GM12878 (cell line): ENCODE measurements around the gene UVSSA. TPM values are rescaled to one million over a fixed set of nuclear protein-coding genes. Genes with fewer than 3 reads are reported as not detected.

Experiments used
- ATAC-seq: fragments of 200-7000 bp; cut with Tn5 transposase; 3 replicates; pipeline ENCODE4 v1.9.1; 2020; ENCODE audit warnings: mild to moderate bottlenecking, moderate library complexity
- BruUV-seq: library from RNA; stranded (reverse); fragments of 400-500 nt; replicated peaks from 2 replicates; lab custom pipeline; 2021; lab: Mats Ljungman, UMichigan
- CTCF ChIA-PET: fragments of 300-600 bp; sonication (Branson Sonifier 250); formaldehyde crosslinking; extraction: SDS; loops from one replicate; lab custom pipeline; 2021; ENCODE audit warnings: inconsistent platforms; lab: Yijun Ruan, JAX
- POLR2A ChIA-PET: fragments of 350-600 bp; formaldehyde crosslinking; extraction: SDS; loops from one replicate; lab custom pipeline; 2021; ENCODE audit warnings: inconsistent platforms; lab: Charles Lee
- RAD21 ChIA-PET: fragments of 300-600 bp; sonication (Branson Sonifier 250); formaldehyde crosslinking; loops from one replicate; lab custom pipeline; 2023; ENCODE audit warnings: antibody characterized with exemption; ENCODE audit not compliant: unreplicated experiment; lab: Charles Lee
- SMC1A ChIA-PET: fragments of 300-600 bp; sonication (Branson Sonifier 250); formaldehyde crosslinking; loops from one replicate; lab custom pipeline; 2023; ENCODE audit not compliant: unreplicated experiment, uncharacterized antibody; lab: Charles Lee
- DNase-seq: peaks from one replicate; pipeline ENCODE4 v3.0.0-alpha.2; 2011; ENCODE audit warnings: low read depth, low spot score
- FAIRE-seq: peaks from 3 replicates; lab custom pipeline; 2011; peaks lifted over from hg19 to GRCh38; lab: Jason Lieb, UNC
- H2AFZ ChIP-seq: 2 replicates; pipeline ENCODE4 v1.6.0; 2011; ENCODE audit warnings: low read depth, low read length, control low read depth; ENCODE audit not compliant: control insufficient read depth
- H3K27ac ChIP-seq: 2 replicates; pipeline ENCODE4 v1.5.1; 2011; ENCODE audit warnings: control low read depth; ENCODE audit not compliant: control insufficient read depth, insufficient read depth
- H3K27me3 ChIP-seq, 2 experiments: replicated peaks in 1 of 2; 2 replicates each; pipeline versions ENCODE4 v1.6.0 to v1.6.1; 2011; ENCODE audit warnings: low read length in 1 of 2; ENCODE audit not compliant: control insufficient read depth in 2 of 2, insufficient read depth in 2 of 2
- H3K36me3 ChIP-seq, 2 experiments: 2 replicates each; pipeline ENCODE4 v1.5.1; 2011; ENCODE audit warnings: low read length in 1 of 2; ENCODE audit not compliant: control insufficient read depth in 2 of 2, insufficient read depth in 2 of 2
- H3K4me1 ChIP-seq: 2 replicates; pipeline ENCODE4 v1.6.1; 2011; ENCODE audit warnings: mild to moderate bottlenecking, low read length, moderate library complexity, mixed read lengths; ENCODE audit not compliant: control insufficient read depth, insufficient read depth
- H3K4me2 ChIP-seq: 2 replicates; pipeline ENCODE4 v1.6.0; 2011; ENCODE audit warnings: control low read depth; ENCODE audit not compliant: control insufficient read depth, insufficient read depth
- H3K4me3 ChIP-seq: fragments of 200-600 bp; sonication (generic); 2 replicates; pipeline ENCODE4 v1.5.1; 2016
- H3K79me2 ChIP-seq: 2 replicates; pipeline ENCODE4 v1.6.0; 2011; ENCODE audit warnings: low read length; ENCODE audit not compliant: control insufficient read depth, insufficient read depth
- H3K9ac ChIP-seq: 2 replicates; pipeline ENCODE4 v1.8.0; 2011; ENCODE audit warnings: low read length, control low read depth, mixed read lengths; ENCODE audit not compliant: control insufficient read depth, insufficient read depth
- H3K9me3 ChIP-seq: replicated peaks from 3 replicates; pipeline ENCODE4 v1.5.1; 2011; ENCODE audit warnings: mild to moderate bottlenecking, low read length; ENCODE audit not compliant: control insufficient read depth, insufficient read depth
- H4K20me1 ChIP-seq: 2 replicates; pipeline ENCODE4 v1.6.0; 2011; ENCODE audit not compliant: control insufficient read depth, insufficient read depth
- E2F4 ChIP-seq: IDR thresholded peaks from 2 replicates; pipeline ENCODE4 v1.6.1; 2012; ENCODE audit warnings: low read depth, low read length, improper control_type of control experiment
- MAX ChIP-seq: IDR thresholded peaks from 2 replicates; pipeline ENCODE4 v1.6.1; 2012; ENCODE audit warnings: low read depth, low read length, improper control_type of control experiment
- MXI1 ChIP-seq: fragments of 150-350 bp; IDR thresholded peaks from 2 replicates; pipeline ENCODE4 v1.6.1; 2011; ENCODE audit warnings: low read depth, mild to moderate bottlenecking, inconsistent platforms, low read length, improper control_type of control experiment
- NKRF ChIP-seq: fragments of 450-650 bp; conservative IDR thresholded peaks from 2 replicates; pipeline ENCODE4 v1.6.1; 2017; ENCODE audit warnings: mild to moderate bottlenecking, moderate library complexity
- SIN3A ChIP-seq: IDR thresholded peaks from 2 replicates; pipeline ENCODE4 v1.6.1; 2012; ENCODE audit warnings: low read depth, low read length, improper control_type of control experiment
- SPI1 ChIP-seq: IDR thresholded peaks from 2 replicates; pipeline ENCODE4 v1.6.1; 2011; ENCODE audit warnings: low read depth, mild to moderate bottlenecking, low read length, moderate library complexity, borderline replicate concordance; ENCODE audit not compliant: insufficient read depth
- ZBTB40 ChIP-seq: fragments of 450-650 bp; IDR thresholded peaks from 2 replicates; pipeline ENCODE4 v1.6.1; 2016; ENCODE audit warnings: mild to moderate bottlenecking, moderate library complexity, borderline replicate concordance
- ZNF592 ChIP-seq: fragments of 450-650 bp; IDR thresholded peaks from 2 replicates; pipeline ENCODE4 v1.6.1; 2017; ENCODE audit warnings: mild to moderate bottlenecking, moderate library complexity
- WGBS: methylation state at CpG from one replicate; pipeline ENCODE4 v1.1.6; 2016; ENCODE audit warnings: low lambda C conversion rate; ENCODE audit not compliant: insufficient replicate concordance, insufficient coverage; ENCODE audit errors: missing lambda C conversion rate; 5-methylcytosine and 5-hydroxymethylcytosine counted together
- in situ Hi-C: fragments of 300-500 bp; cut with MboI; formaldehyde crosslinking; loops from 9 replicates; pipeline ENCODE4 v1.14.3; 2018; ENCODE audit warnings: mixed read lengths
- intact Hi-C: fragments of 100-400 bp; cut with micrococcal nuclease; formaldehyde crosslinking; loops from one replicate; pipeline ENCODE4 v1.14.2; 2022; ENCODE audit not compliant: unreplicated experiment
- polyA plus RNA-seq, 11 experiments: library from polyadenylated mRNA; depleted of rRNA in 4 of 11; unstranded in 6 of 11; stranded (reverse) in 5 of 11; fragments of >200 nt; fragmentation: Nextera tagmentation in 4 of 11; fragmentation: Illumina TruSeq in 1 of 11; extraction: Ambion mirVana in 4 of 11; extraction: Trizol in 1 of 11; gene quantifications; 1 replicate in 1 of 11; 2 replicates in 10 of 11; pipeline versions ENCODE4 v1.2.1 to v1.2.3, GENCODE V29; 2011 to 2016; ENCODE audit warnings: inconsistent platforms in 2 of 11, missing spikeins in 2 of 11, low read depth in 1 of 11
- total RNA-seq, 4 experiments: library from RNA; depleted of rRNA in 3 of 4; stranded (reverse); fragments of >200 nt in 3 of 4; fragmentation: Illumina TruSeq in 1 of 4; extraction: Trizol in 1 of 4; gene quantifications; 2 replicates each; pipeline versions ENCODE4 v1.2.1 to v1.2.3, GENCODE V29; 2013 to 2021

The UVSSA gene
- total and polyA plus RNA-seq, 10 of the 15 experiments (the other 5 are each of a cell fraction or from before 2014, with no cell fraction given), result 0.34 to 16.8 (median 3.6) TPM

- Histone ChIP-seq H3K79me2 (no peaks in the 10 kb centered on the region), H3K9me3 (no peaks in the 10 kb centered on the region; the same call in 2 of the 3 replicates), H3K27me3 (no peaks in the 10 kb centered on the region), H3K36me3 (no peaks in the 10 kb centered on the region), H2AFZ (no peak overlapping the region), H3K4me2 (no peak overlapping the region), H3K4me3 (no peak overlapping the region), H4K20me1 (no peaks in the 10 kb centered on the region), H3K27ac (no peak overlapping the region), H3K4me1 (no peaks in the 10 kb centered on the region), H3K9ac (no peak overlapping the region)
- in situ Hi-C loops (no loop called here), intact Hi-C loops (no loop called here)
- ChIA-PET SMC1A (no interaction called here), RAD21 (no interaction called here), POLR2A (no interaction called here), CTCF (no interaction called here)
- no peak for DNase-seq
- WGBS, result 31% methylated on average over 48 of the region's 48 CpGs
- ATAC-seq, result peak; percentile 56; the same call in 1 of the 3 replicates
- no TSS peak for BruUV-seq
- no peak for FAIRE-seq
- TF ChIP-seq MAX, result no peak
- TF ChIP-seq E2F4, result no peak
- TF ChIP-seq NKRF, result 0 out of 2 replicates have a peak, but pooled peaks have one; percentile 37
- no peak for TF ChIP-seq SPI1
- 0 out of 2 replicates have a peak, but pooled peaks have one; percentile 64 for TF ChIP-seq SIN3A
- TF ChIP-seq ZBTB40, result peak; percentile 74
- no peak for TF ChIP-seq ZNF592
- peak; percentile 74 for TF ChIP-seq MXI1
Observed at GRCh38 chr4:1410491-1411325, 63.7 kb downstream of the UVSSA start.
